Effector CD8-positive, alpha-beta T cell (primary cell): ENCODE measurements around the gene RABEP1.
"Not testable (repeated sequence)": the region's sequence is repeated elsewhere in the genome, so short reads cannot be mapped to it uniquely, and the experiment has no call there.

Source experiments
- DNase-seq: peaks from one replicate; lab custom pipeline; 2025; lab: John Stamatoyannopoulos, UW
- total RNA-seq, 4 experiments: gene quantifications; one replicate each; lab custom pipeline; 2026; lab: John Stamatoyannopoulos, UW

The RABEP1 gene
- total RNA-seq, result 181 to 187 (median 183) reads per million in 4 experiments

- DNase-seq, result peak; percentile 92
Measured at GRCh38 chr17:5281814-5282641, at the start of gene RABEP1. Gene RABEP1 (plus strand): TSS chr17:5282284. CDS start chr17:5282487, 203 bp downstream.

GRCh38 chr17:5233492-5233891 is 48.6 kb upstream of the RABEP1 start:
- not testable (repeated sequence) for DNase-seq

GRCh38 chr17:5234645-5235576 is 47.2 kb upstream of the RABEP1 start, which contains the start of gene SCIMP:
Gene SCIMP (minus strand): TSS chr17:5234860. CDS start chr17:5234755, 105 bp downstream.
- no peak for DNase-seq

- no peak for DNase-seq
Measured at GRCh38 chr17:5236938-5237540, 45.0 kb upstream of the RABEP1 start.

GRCh38 chr17:5237541-5238016 is 44.5 kb upstream of the RABEP1 start:
- DNase-seq, result no peak

- DNase-seq, result no peak
Measured at GRCh38 chr17:5238333-5238732, 43.8 kb upstream of the RABEP1 start.

GRCh38 chr17:5239769-5240168 is 42.3 kb upstream of the RABEP1 start:
- DNase-seq, result not testable (repeated sequence)

- DNase-seq, result no peak
Measured at GRCh38 chr17:5241861-5242671, 40.0 kb upstream of the RABEP1 start.

- DNase-seq, result no peak
Measured at GRCh38 chr17:5247621-5248020, 34.5 kb upstream of the RABEP1 start.

- no peak for DNase-seq
Measured at GRCh38 chr17:5248821-5249479, 33.1 kb upstream of the RABEP1 start.

GRCh38 chr17:5249615-5250014 is 32.5 kb upstream of the RABEP1 start:
- peak; percentile 31 for DNase-seq

- no peak for DNase-seq
Measured at GRCh38 chr17:5254414-5254813, 27.7 kb upstream of the RABEP1 start.

- DNase-seq, result no peak
Measured at GRCh38 chr17:5254903-5255521, 27.1 kb upstream of the RABEP1 start.

- no peak for DNase-seq
Measured at GRCh38 chr17:5257124-5257523, 25.0 kb upstream of the RABEP1 start.

- no peak for DNase-seq
Measured at GRCh38 chr17:5260542-5260941, 21.5 kb upstream of the RABEP1 start.

GRCh38 chr17:5262416-5262991 is 19.6 kb upstream of the RABEP1 start:
- DNase-seq, result no peak

GRCh38 chr17:5263441-5263840 is 18.6 kb upstream of the RABEP1 start:
- DNase-seq, result no peak

GRCh38 chr17:5264893-5265292 is 17.2 kb upstream of the RABEP1 start:
- no peak for DNase-seq

- no peak for DNase-seq
Measured at GRCh38 chr17:5269241-5269960, 12.7 kb upstream of the RABEP1 start.
